HepG2 (cell line): ENCODE data around the gene DST. TPM values are rescaled to one million over a fixed set of nuclear protein-coding genes. Genes with fewer than 3 reads are reported as not detected.
A peak's percentile ranks its signal among the peaks of the same experiment; 100 is the strongest.

Experiments used
- ATAC-seq: fragments of 200-7000 bp; cut with Tn5 transposase; 3 replicates; pipeline ENCODE4 v1.9.1; 2020; ENCODE audit warnings: mild to moderate bottlenecking, moderate library complexity
- BruUV-seq: library from RNA; stranded (reverse); fragments of 400-500 nt; replicated peaks from 2 replicates; lab custom pipeline; 2021; lab: Mats Ljungman, UMichigan
- CTCF ChIA-PET: fragments of 300-600 bp; formaldehyde crosslinking; extraction: SDS; loops from one replicate; lab custom pipeline; 2021; ENCODE audit warnings: low total read pairs, inconsistent platforms, low intra/inter-chr PET ratio; lab: Yijun Ruan, JAX
- POLR2A ChIA-PET: fragments of 350-600 bp; sonication (Branson Sonifier 250); formaldehyde crosslinking; loops from one replicate; lab custom pipeline; 2020; ENCODE audit warnings: antibody characterized with exemption, inconsistent platforms; lab: Yijun Ruan, JAX
- DNase-seq: peaks from one replicate; pipeline ENCODE4 v3.0.0-alpha.2; 2015; ENCODE audit warnings: low spot score
- FAIRE-seq: peaks from 3 replicates; lab custom pipeline; 2011; peaks lifted over from hg19 to GRCh38; lab: Jason Lieb, UNC
- H2AFZ ChIP-seq: one replicate; pipeline ENCODE4 v1.6.1; 2011; ENCODE audit warnings: low read length, inconsistent platforms
- H3K27ac ChIP-seq: fragments of 300-600 bp; 3 replicates; pipeline ENCODE4 v1.8.0; 2011; ENCODE audit warnings: mixed run types, mild to moderate bottlenecking, mixed read lengths, low read length, inconsistent platforms; ENCODE audit not compliant: insufficient read depth; ENCODE audit errors: extremely low read length
- H3K27me3 ChIP-seq, 2 experiments: fragments of 200-600 bp in 1 of 2; 2 replicates in 1 of 2; 3 replicates in 1 of 2; pipeline versions ENCODE4 v1.6.0 to v1.8.0; 2011; ENCODE audit warnings: low read length in 2 of 2, mild to moderate bottlenecking in 2 of 2, moderate library complexity in 2 of 2, inconsistent platforms in 1 of 2; ENCODE audit not compliant: insufficient read depth in 2 of 2, control insufficient read depth in 1 of 2
- H3K36me3 ChIP-seq, 2 experiments: fragments of 200-600 bp in 1 of 2; replicated peaks in 1 of 2; 2 replicates in 1 of 2; 3 replicates in 1 of 2; pipeline versions ENCODE4 v1.5.1 to v1.8.0; 2011; ENCODE audit warnings: low read length in 2 of 2, inconsistent platforms in 1 of 2; ENCODE audit not compliant: insufficient read depth in 2 of 2, control insufficient read depth in 1 of 2
- H3K4me1 ChIP-seq: 2 replicates; pipeline ENCODE4 v1.5.1; 2012; ENCODE audit warnings: low read length, inconsistent platforms; ENCODE audit not compliant: insufficient read depth
- H3K4me2 ChIP-seq: 2 replicates; pipeline ENCODE4 v1.6.0; 2011; ENCODE audit warnings: low read depth, low read length, inconsistent platforms
- H3K4me3 ChIP-seq, 3 experiments: fragments of 200-600 bp in 1 of 3; sonication (generic), shearing (Covaris generic) in 1 of 3; replicated peaks in 1 of 3; 2 replicates each; pipeline ENCODE4 v1.5.1; 2011 to 2016; ENCODE audit warnings: low read length in 3 of 3, inconsistent platforms in 2 of 3, low read depth in 2 of 3, mild to moderate bottlenecking in 2 of 3, control low read depth in 1 of 3, mixed read lengths in 1 of 3; ENCODE audit not compliant: insufficient read depth in 1 of 3
- H3K79me2 ChIP-seq: one replicate; pipeline ENCODE4 v1.6.1; 2011; ENCODE audit warnings: low read length, inconsistent platforms; ENCODE audit not compliant: insufficient read depth
- H3K9ac ChIP-seq: 2 replicates; pipeline ENCODE4 v1.6.0; 2011; ENCODE audit warnings: mild to moderate bottlenecking, low read depth, low read length, inconsistent platforms; ENCODE audit not compliant: insufficient read depth
- H3K9me3 ChIP-seq: 2 replicates; pipeline ENCODE4 v1.5.1; 2012; ENCODE audit warnings: mild to moderate bottlenecking, low read length
- H4K20me1 ChIP-seq: 2 replicates; pipeline ENCODE4 v1.6.0; 2011; ENCODE audit warnings: inconsistent platforms, mild to moderate bottlenecking, low read length, moderate library complexity; ENCODE audit not compliant: insufficient read depth
- FOXP1 ChIP-seq, 2 experiments: fragments of 450-650 bp in 1 of 2; IDR thresholded peaks; 2 replicates each; pipeline ENCODE4 v1.6.1; 2017 to 2018; ENCODE audit warnings: antibody characterized with exemption in 1 of 2
- KLF16 ChIP-seq, 2 experiments: sonication (generic) in 1 of 2; formaldehyde crosslinking in 1 of 2; IDR thresholded peaks; 2 replicates each; pipeline versions ENCODE4 v1.6.1 to v1.8.0; 2016 to 2023; ENCODE audit warnings: missing genetic modification reagents in 2 of 2, missing compliant biosample characterization in 1 of 2
- LBX2 ChIP-seq: sonication (generic); formaldehyde crosslinking; IDR thresholded peaks from 2 replicates; pipeline ENCODE4 v1.5.0; 2020; ENCODE audit warnings: missing genetic modification reagents, mild to moderate bottlenecking, borderline replicate concordance
- SAFB2 ChIP-seq: sonication (generic); formaldehyde crosslinking; IDR thresholded peaks from 2 replicates; pipeline ENCODE4 v1.5.1; 2020; ENCODE audit warnings: missing genetic modification reagents, low read depth, mild to moderate bottlenecking, borderline replicate concordance
- SP140L ChIP-seq: sonication (generic); formaldehyde crosslinking; IDR thresholded peaks from 2 replicates; pipeline ENCODE4 v1.4.0; 2020; ENCODE audit warnings: missing genetic modification reagents, borderline replicate concordance
- TEAD3 ChIP-seq: optimal IDR thresholded peaks from 2 replicates; pipeline ENCODE3; 2016; ENCODE audit warnings: borderline replicate concordance
- ZBTB33 ChIP-seq: sonication (generic); formaldehyde crosslinking; IDR thresholded peaks from 2 replicates; pipeline ENCODE4 v1.4.0; 2020; ENCODE audit warnings: missing genetic modification reagents
- ZGPAT ChIP-seq: IDR thresholded peaks from 2 replicates; pipeline ENCODE4 v1.6.1; 2016; ENCODE audit warnings: mild to moderate bottlenecking
- WGBS: methylation state at CpG from one replicate; pipeline ENCODE4 v1.1.6; 2017; ENCODE audit warnings: low lambda C conversion rate; 5-methylcytosine and 5-hydroxymethylcytosine counted together
- in situ Hi-C: cut with HindIII; loops from 2 replicates; pipeline ENCODE4 v1.10.0; 2017; ENCODE audit warnings: low pct_unique_long_range_greater_than_20kb; ENCODE audit not compliant: extremely low pct_ligation_motif_present
- intact Hi-C: fragments of 100-400 bp; cut with micrococcal nuclease; formaldehyde crosslinking; loops from one replicate; pipeline ENCODE4 v1.10.0; 2022; ENCODE audit not compliant: unreplicated experiment
- polyA plus RNA-seq, 8 experiments: library from polyadenylated mRNA; depleted of rRNA in 3 of 8; stranded (reverse) in 7 of 8; unstranded in 1 of 8; fragments of >200 nt; fragmentation: Illumina TruSeq in 4 of 8; extraction: Trizol in 4 of 8; gene quantifications; 2 replicates each; pipeline versions ENCODE4 v1.2.1 to v1.2.3, GENCODE V29; 2011 to 2016; ENCODE audit warnings: low read depth in 4 of 8, missing spikeins in 1 of 8, mixed read lengths in 1 of 8; ENCODE audit not compliant: insufficient read depth in 1 of 8
- total RNA-seq, 5 experiments: library from RNA; depleted of rRNA; stranded (reverse); fragments of >200 nt; fragmentation: Illumina TruSeq; extraction: Trizol; gene quantifications; 2 replicates each; pipeline ENCODE4 v1.2.3, GENCODE V29; 2016; ENCODE audit warnings: low read depth in 1 of 5

DST gene
- total and polyA plus RNA-seq, 2 of the 13 experiments (the other 11 are each of a cell fraction or from before 2014, with no cell fraction given), result 64.4 to 89.0 TPM

- Histone ChIP-seq H3K79me2 (peaks cover 13% of the 10 kb centered on the region), H2AFZ (no peak overlapping the region), H3K4me2 (peak overlapping the region; percentile 75), H3K4me3 (peak overlapping the region; percentile 56 to 64 (median 60); a peak in 5 of 6 replicates), H3K36me3 (no peaks in the 10 kb centered on the region), H3K9ac (peak overlapping the region; percentile 69; the same call in 1 of the 2 replicates), H3K4me1 (peaks cover 75% of the 10 kb centered on the region), H3K27me3 (no peaks in the 10 kb centered on the region), H4K20me1 (no peaks in the 10 kb centered on the region), H3K27ac (peak overlapping the region; percentile 68), H3K9me3 (no peaks in the 10 kb centered on the region)
- intact Hi-C loops, result loop anchor here (10.0 kb wide), 1 partner anchor 376 kb away; no protein-coding TSS in a partner anchor
- FAIRE-seq (no peak), ATAC-seq (no peak), DNase-seq (no peak)
- ChIA-PET CTCF (no interaction called here), POLR2A (interaction anchor here (0.7 to 4.2 kb wide), 8 partner anchors 12 to 306 kb away, joined by 3 to 52 read pairs (median 4); partner anchors contain the start of gene DST)
- TF ChIP-seq ZBTB33, result peak; percentile 88
- TF ChIP-seq TEAD3 (CRISPR knock-in tag), result no peak
- TF ChIP-seq FOXP1 (IDR thresholded peaks at IDR 0.05), result no peak
- TF ChIP-seq FOXP1 (CRISPR knock-in tag; IDR thresholded peaks at IDR 0.05), result 0 out of 2 replicates have a peak, but pooled peaks have one; percentile 26
- TF ChIP-seq ZGPAT, result no peak
- no peak for TF ChIP-seq LBX2
- TF ChIP-seq KLF16 (CRISPR knock-in tag; IDR thresholded peaks at IDR 0.05), result 0 out of 4 replicates have a peak, but pooled peaks of 1 of the 2 experiments have one; percentile 15
- TF ChIP-seq SAFB2, result no peak
- TF ChIP-seq SP140L (CRISPR knock-in tag), result no peak
- in situ Hi-C loops, result loop anchor here (5.0 kb wide), 1 partner anchor 49 kb away; the partner anchor contains the start of gene DST
- 67% methylated on average over 2 of the region's 2 CpGs for WGBS
- BruUV-seq, result no TSS peak
Measured at GRCh38 chr6:56691286-56691595, 48.6 kb upstream of the DST start.
